Fibroblast of lung (primary cell): ENCODE data around the gene IGFN1. TPM values are rescaled to one million over a fixed set of nuclear protein-coding genes. Genes with fewer than 3 reads are reported as not detected.

Source experiments
- DNase-seq, 2 donors: peaks; one replicate each; pipeline versions ENCODE4 v3.0.0 to v3.0.0-alpha.2; 2010; ENCODE audit warnings: low read depth in 2 of 2
- H2AFZ ChIP-seq: 2 replicates; pipeline ENCODE4 v1.5.1; 2012; ENCODE audit warnings: low read length, control low read depth, inconsistent platforms
- H3K27ac ChIP-seq: 2 replicates; pipeline ENCODE4 v1.5.1; 2011; ENCODE audit warnings: low read length, control low read depth; ENCODE audit not compliant: insufficient read depth
- H3K27me3 ChIP-seq: 2 replicates; pipeline ENCODE4 v1.5.1; 2011; ENCODE audit warnings: mild to moderate bottlenecking, low read length; ENCODE audit not compliant: control insufficient read depth, insufficient read depth
- H3K36me3 ChIP-seq: 2 replicates; pipeline ENCODE4 v1.5.1; 2011; ENCODE audit warnings: low read length; ENCODE audit not compliant: control insufficient read depth, insufficient read depth
- H3K4me1 ChIP-seq: 2 replicates; pipeline ENCODE4 v1.5.1; 2011; ENCODE audit warnings: low read length; ENCODE audit not compliant: control insufficient read depth, insufficient read depth; ENCODE audit errors: extremely low read depth
- H3K4me2 ChIP-seq: 2 replicates; pipeline ENCODE4 v1.5.1; 2011; ENCODE audit warnings: low read length, control low read depth; ENCODE audit not compliant: insufficient read depth; ENCODE audit errors: extremely low read depth
- H3K4me3 ChIP-seq, 4 experiments: fragments of 200-600 bp in 1 of 4; sonication (generic) in 1 of 4; replicated peaks in 1 of 4; 2 replicates each; pipeline ENCODE4 v1.5.1; 2011 to 2016; ENCODE audit warnings: low read length in 4 of 4, low read depth in 3 of 4, mild to moderate bottlenecking in 3 of 4, control low read depth in 2 of 4, inconsistent platforms in 1 of 4, mixed read lengths in 1 of 4; ENCODE audit not compliant: insufficient read depth in 1 of 4; ENCODE audit errors: control extremely low read depth in 1 of 4
- H3K79me2 ChIP-seq: 2 replicates; pipeline ENCODE4 v1.5.1; 2012; ENCODE audit warnings: mild to moderate bottlenecking, low read length, inconsistent platforms; ENCODE audit not compliant: control insufficient read depth, insufficient read depth
- H3K9ac ChIP-seq: 2 replicates; pipeline ENCODE4 v1.5.1; 2011; ENCODE audit warnings: mild to moderate bottlenecking, low read length, control low read depth; ENCODE audit not compliant: insufficient read depth
- H3K9me3 ChIP-seq: 2 replicates; pipeline ENCODE4 v1.5.1; 2012; ENCODE audit warnings: low read depth, low read length; ENCODE audit not compliant: control insufficient read depth, insufficient read depth
- H4K20me1 ChIP-seq: 2 replicates; pipeline ENCODE4 v1.5.1; 2011; ENCODE audit warnings: low read length; ENCODE audit not compliant: control insufficient read depth, insufficient read depth; ENCODE audit errors: extremely low read depth
- EZH2 ChIP-seq: IDR thresholded peaks from 2 replicates; pipeline ENCODE4 v1.5.1; 2012; ENCODE audit warnings: low read length, control low read depth, mild to moderate bottlenecking; ENCODE audit errors: missing control alignments
- polyA minus RNA-seq: library from RNA; depleted of rRNA, polyadenylated mRNA; stranded (reverse); fragments of >200 nt; gene quantifications from 2 replicates; pipeline ENCODE4 v1.2.3, GENCODE V29; 2011; ENCODE audit warnings: low replicate concordance
- polyA plus RNA-seq, 2 donors: library from polyadenylated mRNA; depleted of rRNA in 1 of 2; stranded (reverse) in 1 of 2; unstranded in 1 of 2; fragments of >200 nt; gene quantifications; 2 replicates each; pipeline ENCODE4 v1.2.1, GENCODE V29; 2011 to 2012; ENCODE audit warnings: missing spikeins in 1 of 2
- total RNA-seq: library from RNA; depleted of rRNA; stranded (reverse); fragments of >200 nt; gene quantifications from 2 replicates; pipeline ENCODE4 v1.2.1, GENCODE V29; 2014
- TF ChIP-seq, protein P1 (sequence below), 2 donors: IDR thresholded peaks in 1 of 2; conservative IDR thresholded peaks in 1 of 2; 1 replicate in 1 of 2; 2 replicates in 1 of 2; pipeline ENCODE4 v1.5.1; 2011 to 2012; ENCODE audit warnings: low read length in 2 of 2, control low read depth in 1 of 2, inconsistent platforms in 1 of 2, low read depth in 1 of 2, mild to moderate bottlenecking in 1 of 2

The IGFN1 gene
- total RNA-seq (under 0.01 and 0.17 TPM in 2 replicates), polyA plus RNA-seq (0.01 TPM in 1 of 2 replicates, not detected in the other), polyA minus RNA-seq (not detected in 2 replicates)
- 0.08 TPM in 1 of 2 replicates, not detected in the other for polyA plus RNA-seq (2012)

- Histone ChIP-seq H3K79me2 (no peaks in the 10 kb centered on the region), H3K27me3 (no peaks in the 10 kb centered on the region), H3K4me3 (no peak within 1 kb of the TSS), H3K4me2 (peak within 1 kb of the TSS; percentile 59), H2AFZ (peak within 1 kb of the TSS; percentile 26), H3K9ac (no peak within 1 kb of the TSS), H4K20me1 (no peaks in the 10 kb centered on the region), H3K9me3 (no peaks in the 10 kb centered on the region), H3K27ac (peak within 1 kb of the TSS; percentile 53), H3K36me3 (no peaks in the 10 kb centered on the region), H3K4me1 (peaks cover 11% of the 10 kb centered on the region)
- no peak for TF ChIP-seq EZH2
- TF ChIP-seq, protein P1, sequence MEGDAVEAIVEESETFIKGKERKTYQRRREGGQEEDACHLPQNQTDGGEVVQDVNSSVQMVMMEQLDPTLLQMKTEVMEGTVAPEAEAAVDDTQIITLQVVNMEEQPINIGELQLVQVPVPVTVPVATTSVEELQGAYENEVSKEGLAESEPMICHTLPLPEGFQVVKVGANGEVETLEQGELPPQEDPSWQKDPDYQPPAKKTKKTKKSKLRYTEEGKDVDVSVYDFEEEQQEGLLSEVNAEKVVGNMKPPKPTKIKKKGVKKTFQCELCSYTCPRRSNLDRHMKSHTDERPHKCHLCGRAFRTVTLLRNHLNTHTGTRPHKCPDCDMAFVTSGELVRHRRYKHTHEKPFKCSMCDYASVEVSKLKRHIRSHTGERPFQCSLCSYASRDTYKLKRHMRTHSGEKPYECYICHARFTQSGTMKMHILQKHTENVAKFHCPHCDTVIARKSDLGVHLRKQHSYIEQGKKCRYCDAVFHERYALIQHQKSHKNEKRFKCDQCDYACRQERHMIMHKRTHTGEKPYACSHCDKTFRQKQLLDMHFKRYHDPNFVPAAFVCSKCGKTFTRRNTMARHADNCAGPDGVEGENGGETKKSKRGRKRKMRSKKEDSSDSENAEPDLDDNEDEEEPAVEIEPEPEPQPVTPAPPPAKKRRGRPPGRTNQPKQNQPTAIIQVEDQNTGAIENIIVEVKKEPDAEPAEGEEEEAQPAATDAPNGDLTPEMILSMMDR (conservative IDR thresholded peaks at IDR 0.05 in 1 of 2, IDR thresholded peaks at IDR 0.05 in 1 of 2; ENCODE audit: low read depth in 1 of 2, low read length in 2 of 2), result no peak
- DNase-seq, result no peak
These were observed at the start of gene IGFN1 for GRCh38 chr1:201190624-201191051. TSS of gene IGFN1 (plus strand) at chr1:201190824. CDS start at chr1:201193294, 2,470 bp downstream.

DNA sequence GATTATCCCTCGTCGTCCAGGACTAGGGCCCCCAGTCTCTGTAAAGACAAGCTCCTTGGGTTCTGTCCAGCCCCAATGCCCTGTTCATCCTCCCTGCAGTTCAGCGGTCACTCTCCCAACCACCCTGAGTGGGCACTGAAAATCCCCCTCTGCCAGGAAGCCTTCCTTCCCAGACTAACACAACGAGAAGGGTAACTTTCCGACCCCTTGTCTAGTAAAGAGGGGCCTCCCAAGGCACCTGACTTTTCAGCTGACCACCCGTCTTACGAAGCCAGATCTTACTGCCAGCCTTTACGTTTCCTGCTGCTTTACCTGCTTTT is 49.7 kb upstream of the IGFN1 start:
- Histone ChIP-seq H2AFZ (no peak overlapping the region), H3K36me3 (peaks cover 13% of the 10 kb centered on the region)

DNA sequence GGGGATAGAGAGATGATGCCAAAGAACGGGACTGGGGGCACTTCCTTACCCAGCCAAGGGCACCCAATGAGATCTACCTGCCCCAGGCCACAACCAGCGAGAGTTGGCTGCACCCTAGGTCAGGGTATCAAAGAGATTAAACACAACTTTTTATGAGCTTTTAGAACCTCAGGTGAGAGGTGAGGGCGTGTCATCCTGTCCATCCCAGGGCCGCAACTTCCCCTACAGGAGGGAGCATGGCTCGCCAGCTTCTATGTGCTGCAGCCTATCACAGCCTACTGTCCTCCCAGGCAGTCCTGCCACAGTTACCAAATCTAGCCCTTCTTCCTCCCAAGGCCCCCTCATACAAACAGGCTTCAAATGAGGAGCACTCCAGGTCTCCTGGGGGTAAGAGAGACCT is 49.2 kb upstream of the IGFN1 start:
- no peaks in the 10 kb centered on the region for H4K20me1 ChIP-seq
- no peaks in the 10 kb centered on the region for H3K79me2 ChIP-seq
- no peak overlapping the region for H2AFZ ChIP-seq
- no peak overlapping the region for H3K27ac ChIP-seq
- no peaks in the 10 kb centered on the region for H3K27me3 ChIP-seq
- no peaks in the 10 kb centered on the region for H3K9me3 ChIP-seq
- H3K9ac ChIP-seq, result no peak overlapping the region
- no peak for TF ChIP-seq EZH2
- TF ChIP-seq, protein P1 (conservative IDR thresholded peaks at IDR 0.05 in 1 of 2, IDR thresholded peaks at IDR 0.05 in 1 of 2; ENCODE audit: low read depth in 1 of 2, low read length in 2 of 2), result no peak
- peaks cover 13% of the 10 kb centered on the region for H3K4me1 ChIP-seq
- no peak overlapping the region for H3K4me3 ChIP-seq
- no peak for DNase-seq
- H3K4me2 ChIP-seq, result no peak overlapping the region
- peaks cover 16% of the 10 kb centered on the region for H3K36me3 ChIP-seq

More for the DNA sequence above, 49.7 kb upstream of the IGFN1 start:
- peaks cover 13% of the 10 kb centered on the region for H3K4me1 ChIP-seq
- no peak overlapping the region for H3K4me3 ChIP-seq
- H3K27ac ChIP-seq, result no peak overlapping the region
- H3K9ac ChIP-seq, result no peak overlapping the region
- TF ChIP-seq, protein P1 (conservative IDR thresholded peaks at IDR 0.05 in 1 of 2, IDR thresholded peaks at IDR 0.05 in 1 of 2; ENCODE audit: low read depth in 1 of 2, low read length in 2 of 2), result no peak
- TF ChIP-seq EZH2, result no peak
- H3K9me3 ChIP-seq, result no peaks in the 10 kb centered on the region
- no peaks in the 10 kb centered on the region for H3K27me3 ChIP-seq
- H3K79me2 ChIP-seq, result no peaks in the 10 kb centered on the region
- H4K20me1 ChIP-seq, result no peaks in the 10 kb centered on the region
- no peak for DNase-seq
- no peak overlapping the region for H3K4me2 ChIP-seq
